ENCODE data around the gene TMEM9B.

Gene TMEM9B

DNA sequence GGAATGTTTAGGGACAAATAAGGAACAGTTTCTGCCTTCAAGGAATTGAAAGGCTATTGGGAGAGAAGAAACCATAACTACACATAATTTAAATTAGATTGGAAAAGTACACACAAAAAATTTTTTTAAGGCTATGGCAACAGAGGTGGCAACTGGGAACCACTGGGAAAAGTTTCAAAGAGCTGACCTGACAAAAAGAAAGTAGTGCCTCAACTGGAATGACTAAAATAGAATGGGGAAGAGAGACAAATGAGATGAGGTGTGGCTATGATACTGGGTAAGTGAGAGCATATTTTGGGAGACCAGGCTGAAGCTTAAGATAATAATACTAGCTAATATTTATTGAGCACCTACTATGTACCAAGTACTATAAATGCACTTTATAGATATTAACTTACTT is 56.1 kb downstream of the TMEM9B start:
- Histone ChIP-seq H3K4me3 (replicated peaks; ENCODE audit: insufficient read depth, low read length) (no peak overlapping the region), H3K27me3 (ENCODE audit: insufficient read depth, poor library complexity, severe bottlenecking) (no peaks in the 10 kb centered on the region), H3K27ac (replicated peaks) (no peak overlapping the region)
- TF ChIP-seq REST (IDR thresholded peaks at IDR 0.05; ENCODE audit: insufficient replicate concordance, low read depth): no peak
- no peak for TF ChIP-seq SPI1 (IDR thresholded peaks at IDR 0.05; ENCODE audit: borderline replicate concordance, low read depth)
- no peak for TF ChIP-seq GABPA (IDR thresholded peaks at IDR 0.05; ENCODE audit: low read depth)
- TF ChIP-seq, protein P1, sequence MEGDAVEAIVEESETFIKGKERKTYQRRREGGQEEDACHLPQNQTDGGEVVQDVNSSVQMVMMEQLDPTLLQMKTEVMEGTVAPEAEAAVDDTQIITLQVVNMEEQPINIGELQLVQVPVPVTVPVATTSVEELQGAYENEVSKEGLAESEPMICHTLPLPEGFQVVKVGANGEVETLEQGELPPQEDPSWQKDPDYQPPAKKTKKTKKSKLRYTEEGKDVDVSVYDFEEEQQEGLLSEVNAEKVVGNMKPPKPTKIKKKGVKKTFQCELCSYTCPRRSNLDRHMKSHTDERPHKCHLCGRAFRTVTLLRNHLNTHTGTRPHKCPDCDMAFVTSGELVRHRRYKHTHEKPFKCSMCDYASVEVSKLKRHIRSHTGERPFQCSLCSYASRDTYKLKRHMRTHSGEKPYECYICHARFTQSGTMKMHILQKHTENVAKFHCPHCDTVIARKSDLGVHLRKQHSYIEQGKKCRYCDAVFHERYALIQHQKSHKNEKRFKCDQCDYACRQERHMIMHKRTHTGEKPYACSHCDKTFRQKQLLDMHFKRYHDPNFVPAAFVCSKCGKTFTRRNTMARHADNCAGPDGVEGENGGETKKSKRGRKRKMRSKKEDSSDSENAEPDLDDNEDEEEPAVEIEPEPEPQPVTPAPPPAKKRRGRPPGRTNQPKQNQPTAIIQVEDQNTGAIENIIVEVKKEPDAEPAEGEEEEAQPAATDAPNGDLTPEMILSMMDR (IDR thresholded peaks at IDR 0.05; ENCODE audit: insufficient read depth, low read length): no peak
- TF ChIP-seq POLR2AphosphoS5 (IDR thresholded peaks at IDR 0.05; ENCODE audit: low read depth): no peak
- no peak for DNase-seq (ENCODE audit: low read depth in 1 of 2, low spot score in 1 of 2)

- TF ChIP-seq REST (IDR thresholded peaks at IDR 0.05; ENCODE audit: insufficient replicate concordance, low read depth) (no peak), SPI1 (IDR thresholded peaks at IDR 0.05; ENCODE audit: borderline replicate concordance, low read depth) (no peak), GABPA (IDR thresholded peaks at IDR 0.05; ENCODE audit: low read depth) (no peak), POLR2AphosphoS5 (IDR thresholded peaks at IDR 0.05; ENCODE audit: low read depth) (no peak)
- TF ChIP-seq, protein P1 (IDR thresholded peaks at IDR 0.05; ENCODE audit: insufficient read depth, low read length): no peak
- Histone ChIP-seq H3K27me3 (ENCODE audit: insufficient read depth, poor library complexity, severe bottlenecking) (no peaks in the 10 kb centered on the region), H3K4me3 (replicated peaks; ENCODE audit: insufficient read depth, low read length) (no peak overlapping the region), H3K27ac (replicated peaks) (no peak overlapping the region)
- DNase-seq (ENCODE audit: low read depth in 1 of 2, low spot score in 1 of 2): no peak
These were observed 57.1 kb downstream of the TMEM9B start for GRCh38 chr11:8907116-8907515.

- TF ChIP-seq REST (IDR thresholded peaks at IDR 0.05; ENCODE audit: insufficient replicate concordance, low read depth) (no peak), POLR2AphosphoS5 (IDR thresholded peaks at IDR 0.05; ENCODE audit: low read depth) (no peak), SPI1 (IDR thresholded peaks at IDR 0.05; ENCODE audit: borderline replicate concordance, low read depth) (no peak), GABPA (IDR thresholded peaks at IDR 0.05; ENCODE audit: low read depth) (no peak)
- TF ChIP-seq, protein P1 (IDR thresholded peaks at IDR 0.05; ENCODE audit: insufficient read depth, low read length): no peak
- DNase-seq (ENCODE audit: low read depth in 1 of 2, low spot score in 1 of 2): no peak
- H3K27me3 ChIP-seq (ENCODE audit: insufficient read depth, poor library complexity, severe bottlenecking): no peaks in the 10 kb centered on the region
- H3K27ac ChIP-seq (replicated peaks): no peak overlapping the region
- H3K4me3 ChIP-seq (replicated peaks; ENCODE audit: insufficient read depth, low read length): no peak overlapping the region
These were observed 58.6 kb downstream of the TMEM9B start for GRCh38 chr11:8905528-8906165.

Data from HL-60 (cell line).